Prostate gland (tissue), 2 donors: ENCODE results near the gene UBAP2L.

Experiments
- POLR2A ChIP-seq: fragments of 450-650 bp; IDR thresholded peaks from one replicate; pipeline ENCODE4 v1.6.1; 2016; ENCODE audit warnings: antibody characterized with exemption, mild to moderate bottlenecking
- POLR2AphosphoS5 ChIP-seq: sonication (generic); formaldehyde crosslinking; IDR thresholded peaks from one replicate; pipeline ENCODE4 v1.6.1; 2017; ENCODE audit warnings: antibody characterized with exemption
- TF ChIP-seq, protein P1 (sequence below), 4 experiments: fragments of 200-600 bp in 2 of 4; fragments of 450-650 bp in 2 of 4; sonication (generic) in 2 of 4; IDR thresholded peaks; 1 replicate in 3 of 4; 2 replicates in 1 of 4; pipeline ENCODE4 v1.5.1; 2016 to 2019; ENCODE audit warnings: antibody characterized with exemption in 4 of 4, mild to moderate bottlenecking in 2 of 4, moderate library complexity in 2 of 4

DNA sequence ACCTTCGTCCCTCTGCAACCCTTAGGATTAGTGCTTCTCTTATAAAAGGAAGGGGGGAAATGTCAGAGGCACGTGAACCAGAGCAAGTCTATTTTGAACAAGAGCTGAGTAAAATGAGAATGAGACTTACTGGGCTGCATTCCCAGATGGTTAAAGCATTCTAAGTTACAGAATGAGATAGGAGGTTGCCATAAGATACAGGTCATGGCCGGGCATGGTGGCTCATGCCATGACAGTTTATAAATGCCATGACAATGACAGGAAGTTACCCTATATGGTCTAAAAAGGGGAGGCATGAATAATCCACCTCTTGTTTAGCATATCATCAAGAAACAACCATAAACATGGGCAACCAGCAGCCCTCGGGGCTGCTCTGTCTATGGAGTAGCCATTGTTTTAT lies 97.6 kb downstream of the UBAP2L start:
- TF ChIP-seq POLR2A (no peak), POLR2AphosphoS5 (no peak)
- TF ChIP-seq, protein P1, sequence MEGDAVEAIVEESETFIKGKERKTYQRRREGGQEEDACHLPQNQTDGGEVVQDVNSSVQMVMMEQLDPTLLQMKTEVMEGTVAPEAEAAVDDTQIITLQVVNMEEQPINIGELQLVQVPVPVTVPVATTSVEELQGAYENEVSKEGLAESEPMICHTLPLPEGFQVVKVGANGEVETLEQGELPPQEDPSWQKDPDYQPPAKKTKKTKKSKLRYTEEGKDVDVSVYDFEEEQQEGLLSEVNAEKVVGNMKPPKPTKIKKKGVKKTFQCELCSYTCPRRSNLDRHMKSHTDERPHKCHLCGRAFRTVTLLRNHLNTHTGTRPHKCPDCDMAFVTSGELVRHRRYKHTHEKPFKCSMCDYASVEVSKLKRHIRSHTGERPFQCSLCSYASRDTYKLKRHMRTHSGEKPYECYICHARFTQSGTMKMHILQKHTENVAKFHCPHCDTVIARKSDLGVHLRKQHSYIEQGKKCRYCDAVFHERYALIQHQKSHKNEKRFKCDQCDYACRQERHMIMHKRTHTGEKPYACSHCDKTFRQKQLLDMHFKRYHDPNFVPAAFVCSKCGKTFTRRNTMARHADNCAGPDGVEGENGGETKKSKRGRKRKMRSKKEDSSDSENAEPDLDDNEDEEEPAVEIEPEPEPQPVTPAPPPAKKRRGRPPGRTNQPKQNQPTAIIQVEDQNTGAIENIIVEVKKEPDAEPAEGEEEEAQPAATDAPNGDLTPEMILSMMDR (IDR thresholded peaks at IDR 0.05) = no peak
